MM.1S (cell line): Measurements from ENCODE around the gene YAE1.

Source experiments
- EZH2phosphoT487 ChIP-seq: fragments of 300-600 bp; sonication (generic); IDR thresholded peaks from 2 replicates; pipeline ENCODE4 v1.6.1; 2018; ENCODE audit warnings: antibody characterized with exemption, low read length
- TF ChIP-seq, protein P1 (sequence below): fragments of 300-600 bp; sonication (generic); IDR thresholded peaks from 2 replicates; pipeline ENCODE4 v1.5.1; 2016; ENCODE audit warnings: antibody characterized with exemption, low read length, mixed read lengths

DNA sequence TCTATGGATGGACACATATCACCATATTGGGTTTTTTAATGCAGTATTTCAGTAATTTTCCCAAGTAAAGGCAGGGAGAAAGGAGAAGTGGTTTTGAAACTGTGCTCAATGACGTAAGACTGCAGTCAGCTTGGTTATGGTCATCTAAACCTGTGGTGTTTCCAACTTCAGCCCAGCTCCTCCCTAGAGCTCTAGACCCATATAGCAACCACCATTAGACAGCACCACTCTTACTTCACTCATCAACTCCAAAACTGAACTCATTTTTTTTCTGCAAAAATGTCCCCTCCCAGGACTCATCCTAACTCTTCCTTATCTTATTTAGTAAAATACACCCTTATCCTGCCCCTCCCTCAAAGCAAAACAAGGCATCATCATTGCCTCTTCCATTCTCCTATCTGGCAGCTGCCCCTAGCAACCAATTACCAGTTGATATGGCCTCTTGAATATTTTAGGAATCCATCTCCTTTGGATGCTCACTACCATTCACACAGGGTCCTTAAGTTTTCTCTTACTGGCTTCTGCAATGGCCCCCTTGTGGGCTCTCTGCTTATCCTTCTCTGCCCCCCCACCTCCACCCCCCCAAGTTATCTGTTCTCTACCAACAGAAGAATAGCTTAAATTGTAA is 55.7 kb downstream of the YAE1 start:
- no peak for TF ChIP-seq EZH2phosphoT487
- TF ChIP-seq, protein P1, sequence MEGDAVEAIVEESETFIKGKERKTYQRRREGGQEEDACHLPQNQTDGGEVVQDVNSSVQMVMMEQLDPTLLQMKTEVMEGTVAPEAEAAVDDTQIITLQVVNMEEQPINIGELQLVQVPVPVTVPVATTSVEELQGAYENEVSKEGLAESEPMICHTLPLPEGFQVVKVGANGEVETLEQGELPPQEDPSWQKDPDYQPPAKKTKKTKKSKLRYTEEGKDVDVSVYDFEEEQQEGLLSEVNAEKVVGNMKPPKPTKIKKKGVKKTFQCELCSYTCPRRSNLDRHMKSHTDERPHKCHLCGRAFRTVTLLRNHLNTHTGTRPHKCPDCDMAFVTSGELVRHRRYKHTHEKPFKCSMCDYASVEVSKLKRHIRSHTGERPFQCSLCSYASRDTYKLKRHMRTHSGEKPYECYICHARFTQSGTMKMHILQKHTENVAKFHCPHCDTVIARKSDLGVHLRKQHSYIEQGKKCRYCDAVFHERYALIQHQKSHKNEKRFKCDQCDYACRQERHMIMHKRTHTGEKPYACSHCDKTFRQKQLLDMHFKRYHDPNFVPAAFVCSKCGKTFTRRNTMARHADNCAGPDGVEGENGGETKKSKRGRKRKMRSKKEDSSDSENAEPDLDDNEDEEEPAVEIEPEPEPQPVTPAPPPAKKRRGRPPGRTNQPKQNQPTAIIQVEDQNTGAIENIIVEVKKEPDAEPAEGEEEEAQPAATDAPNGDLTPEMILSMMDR = no peak
